IMR-90 (cell line): Measurements from ENCODE around the gene VARS2. TPM values are rescaled to one million over a fixed set of nuclear protein-coding genes. Genes with fewer than 3 reads are reported as not detected.

Experiments
- ATAC-seq: fragments of 200-7000 bp; cut with Tn5 transposase; 2 replicates; pipeline ENCODE4 v1.9.1; 2020; ENCODE audit warnings: low read depth, mild to moderate bottlenecking, moderate library complexity
- BruUV-seq: library from RNA; stranded (reverse); fragments of 400-500 nt; replicated peaks from 2 replicates; lab custom pipeline; 2021; lab: Mats Ljungman, UMichigan
- CTCF ChIA-PET: fragments of 300-600 bp; formaldehyde crosslinking; extraction: SDS; loops from one replicate; lab custom pipeline; 2021; ENCODE audit warnings: antibody characterized with exemption; lab: Yijun Ruan, JAX
- POLR2A ChIA-PET: fragments of 300-600 bp; sonication (Branson Sonifier 250); formaldehyde crosslinking; loops from one replicate; lab custom pipeline; 2022; ENCODE audit warnings: antibody characterized with exemption; ENCODE audit not compliant: unreplicated experiment; lab: Charles Lee
- DNase-seq: peaks from one replicate; pipeline ENCODE4 v3.0.0; 2013
- H2AFZ ChIP-seq: replicated peaks from 2 replicates; pipeline ENCODE3; 2013; ENCODE audit warnings: low read length, mild to moderate bottlenecking; ENCODE audit not compliant: poor library complexity
- H2AK5ac ChIP-seq: 2 replicates; pipeline ENCODE4 v1.6.1; 2013; ENCODE audit warnings: low read depth, low read length, inconsistent platforms
- H2AK9ac ChIP-seq: replicated peaks from 2 replicates; pipeline ENCODE3; 2013; ENCODE audit warnings: mild to moderate bottlenecking, low read depth, low read length, moderate library complexity; ENCODE audit not compliant: poor library complexity
- H2BK120ac ChIP-seq: 2 replicates; pipeline ENCODE4 v1.6.1; 2013; ENCODE audit warnings: low read depth, low read length, inconsistent platforms
- H2BK15ac ChIP-seq: 3 replicates; pipeline ENCODE4 v1.6.1; 2013; ENCODE audit warnings: low read depth, low read length, inconsistent platforms
- H2BK20ac ChIP-seq: 2 replicates; pipeline ENCODE4 v1.6.1; 2013; ENCODE audit warnings: low read depth, mild to moderate bottlenecking, inconsistent platforms, low read length, moderate library complexity
- H2BK5ac ChIP-seq: 2 replicates; pipeline ENCODE4 v1.6.1; 2013; ENCODE audit warnings: mild to moderate bottlenecking, low read depth, low read length, inconsistent platforms; ENCODE audit not compliant: poor library complexity, severe bottlenecking
- H3K14ac ChIP-seq: replicated peaks from 2 replicates; pipeline ENCODE4 v1.6.1; 2013; ENCODE audit warnings: low read depth, low read length, inconsistent platforms
- H3K18ac ChIP-seq: 2 replicates; pipeline ENCODE4 v1.6.1; 2013; ENCODE audit warnings: low read depth, low read length, control low read depth
- H3K23ac ChIP-seq: 2 replicates; pipeline ENCODE4 v1.6.1; 2013; ENCODE audit warnings: low read depth, low read length, inconsistent platforms
- H3K27ac ChIP-seq: 2 replicates; pipeline ENCODE4 v1.5.1; 2013; ENCODE audit warnings: mild to moderate bottlenecking, control low read depth, low read length; ENCODE audit not compliant: insufficient read depth
- H3K27me3 ChIP-seq: 2 replicates; pipeline ENCODE4 v1.6.1; 2013; ENCODE audit warnings: low read length; ENCODE audit not compliant: control insufficient read depth, insufficient read depth
- H3K36me3 ChIP-seq: 2 replicates; pipeline ENCODE4 v1.6.1; 2013; ENCODE audit warnings: low read length, mixed read lengths; ENCODE audit not compliant: control insufficient read depth, insufficient read depth
- H3K4ac ChIP-seq: 2 replicates; pipeline ENCODE4 v1.6.1; 2013; ENCODE audit warnings: low read depth, low read length, inconsistent platforms
- H3K4me1 ChIP-seq: 2 replicates; pipeline ENCODE4 v1.6.1; 2013; ENCODE audit warnings: low read length, mixed read lengths; ENCODE audit not compliant: control insufficient read depth, insufficient read depth
- H3K4me2 ChIP-seq: 2 replicates; pipeline ENCODE4 v1.6.1; 2013; ENCODE audit warnings: low read depth, mild to moderate bottlenecking, control low read depth, low read length, moderate library complexity
- H3K4me3 ChIP-seq: 2 replicates; pipeline ENCODE4 v1.5.1; 2013; ENCODE audit warnings: low read depth, mild to moderate bottlenecking, control low read depth, low read length, moderate library complexity; ENCODE audit not compliant: insufficient read depth
- H3K56ac ChIP-seq: 2 replicates; pipeline ENCODE4 v1.6.1; 2013; ENCODE audit warnings: low read length, inconsistent platforms; ENCODE audit not compliant: insufficient read depth; ENCODE audit errors: extremely low read depth
- H3K79me1 ChIP-seq, 2 experiments: 2 replicates each; pipeline ENCODE4 v1.6.1; 2013; ENCODE audit warnings: low read length in 2 of 2, inconsistent platforms in 1 of 2, low read depth in 1 of 2
- H3K9ac ChIP-seq: 2 replicates; pipeline ENCODE4 v1.6.1; 2013; ENCODE audit warnings: low read depth, low read length, control low read depth
- H3K9me1 ChIP-seq: 2 replicates; pipeline ENCODE4 v1.6.1; 2013; ENCODE audit warnings: low read length, inconsistent platforms; ENCODE audit not compliant: insufficient read depth
- H3K9me3 ChIP-seq: 2 replicates; pipeline ENCODE4 v1.6.1; 2013; ENCODE audit warnings: low read length; ENCODE audit not compliant: control insufficient read depth, insufficient read depth
- H4K20me1 ChIP-seq: 2 replicates; pipeline ENCODE4 v1.6.1; 2013; ENCODE audit warnings: low read length, inconsistent platforms; ENCODE audit not compliant: insufficient read depth
- H4K5ac ChIP-seq: 2 replicates; pipeline ENCODE4 v1.6.1; 2013; ENCODE audit warnings: mild to moderate bottlenecking, low read depth, low read length, control low read depth
- H4K8ac ChIP-seq, 2 experiments: 2 replicates each; pipeline ENCODE4 v1.6.1; 2013; ENCODE audit warnings: low read depth in 2 of 2, low read length in 2 of 2, control low read depth in 1 of 2, inconsistent platforms in 1 of 2
- H4K91ac ChIP-seq: 2 replicates; pipeline ENCODE4 v1.6.1; 2013; ENCODE audit warnings: low read depth, low read length, inconsistent platforms; ENCODE audit not compliant: insufficient read depth
- CEBPB ChIP-seq: IDR thresholded peaks from 2 replicates; pipeline ENCODE4 v1.6.1; 2012; ENCODE audit warnings: low read depth, low read length, improper control_type of control experiment
- MAFK ChIP-seq: IDR thresholded peaks from 2 replicates; pipeline ENCODE4 v1.6.1; 2012; ENCODE audit warnings: low read depth, low read length, improper control_type of control experiment
- MXI1 ChIP-seq: IDR thresholded peaks from 2 replicates; pipeline ENCODE4 v1.6.1; 2012; ENCODE audit warnings: low read depth, mild to moderate bottlenecking, low read length, moderate library complexity, borderline replicate concordance
- NFE2L2 ChIP-seq: fragments of 150-350 bp; IDR thresholded peaks from 2 replicates; pipeline ENCODE4 v1.6.1; 2016; ENCODE audit warnings: low read depth, mild to moderate bottlenecking, low read length
- POLR2A ChIP-seq: IDR thresholded peaks from 2 replicates; pipeline ENCODE4 v1.6.1; 2012; ENCODE audit warnings: mild to moderate bottlenecking, low read depth, low read length
- RAD21 ChIP-seq: IDR thresholded peaks from 2 replicates; pipeline ENCODE4 v1.6.1; 2012; ENCODE audit warnings: low read length, improper control_type of control experiment
- RFX5 ChIP-seq: IDR thresholded peaks from 2 replicates; pipeline ENCODE4 v1.8.0; 2012; ENCODE audit warnings: low read depth, mild to moderate bottlenecking, low read length, moderate library complexity
- SMC3 ChIP-seq: fragments of 150-350 bp; IDR thresholded peaks from 2 replicates; pipeline ENCODE4 v1.6.1; 2016; ENCODE audit warnings: low read depth, mild to moderate bottlenecking, antibody characterized with exemption, low read length, moderate library complexity
- WGBS, 2 experiments: methylation state at CpG; one replicate each; pipeline versions ENCODE4 v1.1.5 to v1.1.7; 2013; ENCODE audit warnings: missing lambda C conversion rate in 2 of 2; ENCODE audit not compliant: insufficient read length in 1 of 2; ENCODE audit errors: extremely low coverage in 2 of 2; 5-methylcytosine and 5-hydroxymethylcytosine counted together
- dilution Hi-C: fragments of 300-500 bp; cut with HindIII; formaldehyde crosslinking; loops from one replicate; pipeline ENCODE4 v1.14.3; 2018; ENCODE audit warnings: low sequenced_read_pairs; ENCODE audit not compliant: unreplicated experiment
- in situ Hi-C: fragments of 300-500 bp; cut with MboI; formaldehyde crosslinking; loops from 3 replicates; pipeline ENCODE4 v1.14.3; 2019; ENCODE audit warnings: low sequenced_read_pairs, inconsistent platforms, mixed read lengths
- intact Hi-C: fragments of 100-400 bp; cut with micrococcal nuclease; formaldehyde crosslinking; loops from 2 replicates; pipeline ENCODE4 v1.10.0; 2022
- polyA plus RNA-seq, 3 experiments: library from polyadenylated mRNA; depleted of rRNA; stranded (reverse); fragments of >200 nt; gene quantifications; 2 replicates each; pipeline ENCODE4 v1.2.3, GENCODE V29; 2012; ENCODE audit warnings: low replicate concordance in 1 of 3
- total RNA-seq: library from RNA; depleted of rRNA; stranded (reverse); fragments of >200 nt; gene quantifications from 2 replicates; pipeline ENCODE4 v1.2.3, GENCODE V29; 2012
- TF ChIP-seq, protein P1 (sequence below): conservative IDR thresholded peaks from 2 replicates; pipeline ENCODE4 v1.5.1; 2012; ENCODE audit warnings: mild to moderate bottlenecking, low read depth, low read length, improper control_type of control experiment
- TF ChIP-seq, protein P2 (sequence below): fragments of 150-350 bp; IDR thresholded peaks from 2 replicates; pipeline ENCODE4 v1.6.1; 2017; ENCODE audit warnings: mild to moderate bottlenecking, antibody characterized with exemption, low read length, low read depth

Gene VARS2
- total and polyA plus RNA-seq, 2 of the 4 experiments (the other 2 are of a cell fraction): 7.2 to 14.0 TPM

- no peak overlapping the region for H2BK120ac ChIP-seq
- H3K56ac ChIP-seq: no peak overlapping the region
- H3K9me1 ChIP-seq: peaks cover 10% of the 10 kb centered on the region
- in situ Hi-C loops (no loop called here), dilution Hi-C loops (no loop called here), intact Hi-C loops (no loop called here)
- ATAC-seq: no peak
- no peak overlapping the region for H3K4ac ChIP-seq
- H3K27me3 ChIP-seq: peaks cover 45% of the 10 kb centered on the region
- CTCF ChIA-PET: no interaction called here
- no peaks in the 10 kb centered on the region for H3K36me3 ChIP-seq
- no peak overlapping the region for H2AFZ ChIP-seq
- TF ChIP-seq MAFK: no peak
- no peak for TF ChIP-seq RAD21
- TF ChIP-seq, protein P1, sequence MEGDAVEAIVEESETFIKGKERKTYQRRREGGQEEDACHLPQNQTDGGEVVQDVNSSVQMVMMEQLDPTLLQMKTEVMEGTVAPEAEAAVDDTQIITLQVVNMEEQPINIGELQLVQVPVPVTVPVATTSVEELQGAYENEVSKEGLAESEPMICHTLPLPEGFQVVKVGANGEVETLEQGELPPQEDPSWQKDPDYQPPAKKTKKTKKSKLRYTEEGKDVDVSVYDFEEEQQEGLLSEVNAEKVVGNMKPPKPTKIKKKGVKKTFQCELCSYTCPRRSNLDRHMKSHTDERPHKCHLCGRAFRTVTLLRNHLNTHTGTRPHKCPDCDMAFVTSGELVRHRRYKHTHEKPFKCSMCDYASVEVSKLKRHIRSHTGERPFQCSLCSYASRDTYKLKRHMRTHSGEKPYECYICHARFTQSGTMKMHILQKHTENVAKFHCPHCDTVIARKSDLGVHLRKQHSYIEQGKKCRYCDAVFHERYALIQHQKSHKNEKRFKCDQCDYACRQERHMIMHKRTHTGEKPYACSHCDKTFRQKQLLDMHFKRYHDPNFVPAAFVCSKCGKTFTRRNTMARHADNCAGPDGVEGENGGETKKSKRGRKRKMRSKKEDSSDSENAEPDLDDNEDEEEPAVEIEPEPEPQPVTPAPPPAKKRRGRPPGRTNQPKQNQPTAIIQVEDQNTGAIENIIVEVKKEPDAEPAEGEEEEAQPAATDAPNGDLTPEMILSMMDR: no peak
- TF ChIP-seq POLR2A: no peak
- TF ChIP-seq MXI1: no peak
- no peak for TF ChIP-seq RFX5
- no peak for TF ChIP-seq NFE2L2
- no peak for TF ChIP-seq CEBPB
- TF ChIP-seq, protein P2, sequence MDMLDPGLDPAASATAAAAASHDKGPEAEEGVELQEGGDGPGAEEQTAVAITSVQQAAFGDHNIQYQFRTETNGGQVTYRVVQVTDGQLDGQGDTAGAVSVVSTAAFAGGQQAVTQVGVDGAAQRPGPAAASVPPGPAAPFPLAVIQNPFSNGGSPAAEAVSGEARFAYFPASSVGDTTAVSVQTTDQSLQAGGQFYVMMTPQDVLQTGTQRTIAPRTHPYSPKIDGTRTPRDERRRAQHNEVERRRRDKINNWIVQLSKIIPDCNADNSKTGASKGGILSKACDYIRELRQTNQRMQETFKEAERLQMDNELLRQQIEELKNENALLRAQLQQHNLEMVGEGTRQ: no peak
- no peak for TF ChIP-seq SMC3
- no peak overlapping the region for H3K4me2 ChIP-seq
- H3K4me3 ChIP-seq: no peak overlapping the region
- H2BK5ac ChIP-seq: no peak overlapping the region
- no peak overlapping the region for H4K8ac ChIP-seq
- H3K23ac ChIP-seq: no peak overlapping the region
- H3K9me3 ChIP-seq: peaks cover 2% of the 10 kb centered on the region; the same call in 1 of the 2 replicates
- no peak overlapping the region for H2BK20ac ChIP-seq
- no TSS peak for BruUV-seq
- H2BK15ac ChIP-seq: no peak overlapping the region
- H2AK5ac ChIP-seq: no peak overlapping the region
- no peak overlapping the region for H4K5ac ChIP-seq
- H3K79me1 ChIP-seq: no peaks in the 10 kb centered on the region
- H4K91ac ChIP-seq: no peak overlapping the region
- H3K4me1 ChIP-seq: peaks cover 1% of the 10 kb centered on the region; the same call in 1 of the 2 replicates
- no CpG with 5 or more reads among the region's 5 CpGs for WGBS, 2 experiments
- H3K18ac ChIP-seq: no peak overlapping the region
- no peak overlapping the region for H2AK9ac ChIP-seq
- H3K14ac ChIP-seq: no peak overlapping the region
- no peak overlapping the region for H3K27ac ChIP-seq
- no peaks in the 10 kb centered on the region for H4K20me1 ChIP-seq
- DNase-seq: no peak
- POLR2A ChIA-PET: no interaction called here
- no peak overlapping the region for H3K9ac ChIP-seq
Observed at GRCh38 chr6:30945281-30945680, 31.2 kb downstream of the VARS2 start.
